Trophoblast cell (in vitro differentiated cells and primary cell): ENCODE measurements around the gene KRTAP3-1.
A peak's percentile ranks its signal among the peaks of the same experiment; 100 is the strongest.

ENCODE experiments used
- DNase-seq, 2 donors: peaks; one replicate each; pipeline ENCODE4 v3.0.0-alpha.2; 2016
- H2AFZ ChIP-seq: 2 replicates; pipeline ENCODE4 v1.6.1; 2013; ENCODE audit warnings: low read length, moderate library complexity, mild to moderate bottlenecking; ENCODE audit not compliant: insufficient read depth, poor library complexity
- H2AK5ac ChIP-seq: 2 replicates; pipeline ENCODE4 v1.6.1; 2013; ENCODE audit warnings: mild to moderate bottlenecking, low read length
- H2BK120ac ChIP-seq: 2 replicates; pipeline ENCODE4 v1.6.1; 2013; ENCODE audit warnings: low read length, mild to moderate bottlenecking, moderate library complexity; ENCODE audit not compliant: insufficient read depth, poor library complexity
- H2BK12ac ChIP-seq: 2 replicates; pipeline ENCODE4 v1.6.1; 2013; ENCODE audit warnings: mild to moderate bottlenecking, low read length, moderate library complexity
- H2BK5ac ChIP-seq: 2 replicates; pipeline ENCODE4 v1.6.1; 2013; ENCODE audit warnings: low read length, low read depth, moderate library complexity, mild to moderate bottlenecking; ENCODE audit not compliant: poor library complexity
- H3K14ac ChIP-seq: 2 replicates; pipeline ENCODE4 v1.6.1; 2013; ENCODE audit warnings: mild to moderate bottlenecking, low read length
- H3K18ac ChIP-seq: 2 replicates; pipeline ENCODE4 v1.6.1; 2013; ENCODE audit warnings: mild to moderate bottlenecking, low read length
- H3K23ac ChIP-seq: 2 replicates; pipeline ENCODE4 v1.6.1; 2013; ENCODE audit warnings: low read length
- H3K27ac ChIP-seq: 2 replicates; pipeline ENCODE4 v1.5.1; 2013; ENCODE audit warnings: low read depth, mild to moderate bottlenecking, inconsistent platforms, low read length, moderate library complexity
- H3K27me3 ChIP-seq: 2 replicates; pipeline ENCODE4 v1.6.1; 2013; ENCODE audit warnings: inconsistent platforms, mild to moderate bottlenecking, low read length, moderate library complexity; ENCODE audit not compliant: insufficient read depth
- H3K36me3 ChIP-seq, 2 experiments: 1 replicate in 1 of 2; 2 replicates in 1 of 2; pipeline ENCODE4 v1.6.1; 2013; ENCODE audit warnings: low read length in 2 of 2, mild to moderate bottlenecking in 2 of 2, moderate library complexity in 1 of 2; ENCODE audit not compliant: insufficient read depth in 2 of 2, control insufficient read depth in 1 of 2
- H3K4ac ChIP-seq: 2 replicates; pipeline ENCODE4 v1.6.1; 2013; ENCODE audit warnings: low read depth, mild to moderate bottlenecking, low read length, moderate library complexity
- H3K4me1 ChIP-seq, 2 experiments: 1 replicate in 1 of 2; 2 replicates in 1 of 2; pipeline ENCODE4 v1.6.1; 2013; ENCODE audit warnings: low read length in 2 of 2, mild to moderate bottlenecking in 2 of 2, moderate library complexity in 1 of 2; ENCODE audit not compliant: insufficient read depth in 2 of 2, control insufficient read depth in 1 of 2
- H3K4me2 ChIP-seq: 2 replicates; pipeline ENCODE4 v1.6.1; 2013; ENCODE audit warnings: inconsistent platforms, mild to moderate bottlenecking, low read length, moderate library complexity
- H3K4me3 ChIP-seq: 2 replicates; pipeline ENCODE4 v1.5.1; 2013; ENCODE audit warnings: mild to moderate bottlenecking, low read depth, low read length, inconsistent platforms
- H3K79me1 ChIP-seq: one replicate; pipeline ENCODE4 v1.6.1; 2013; ENCODE audit warnings: low read length
- H3K79me2 ChIP-seq: 2 replicates; pipeline ENCODE4 v1.6.1; 2013; ENCODE audit warnings: low read length, mild to moderate bottlenecking; ENCODE audit not compliant: control insufficient read depth, insufficient read depth, poor library complexity
- H3K9ac ChIP-seq: 2 replicates; pipeline ENCODE4 v1.6.1; 2013; ENCODE audit warnings: mild to moderate bottlenecking, low read length
- H3K9me3 ChIP-seq: 2 replicates; pipeline ENCODE4 v1.6.1; 2013; ENCODE audit warnings: low read depth, mild to moderate bottlenecking, control low read depth, inconsistent platforms, low read length; ENCODE audit not compliant: insufficient read depth
- H4K12ac ChIP-seq: 2 replicates; pipeline ENCODE4 v1.6.1; 2013; ENCODE audit warnings: low read depth, mild to moderate bottlenecking, low read length, moderate library complexity
- H4K8ac ChIP-seq: 2 replicates; pipeline ENCODE4 v1.6.1; 2013; ENCODE audit warnings: low read depth, mild to moderate bottlenecking, low read length, moderate library complexity
- H4K91ac ChIP-seq: one replicate; pipeline ENCODE4 v1.6.1; 2013; ENCODE audit warnings: low read depth, mild to moderate bottlenecking, low read length, moderate library complexity
- whole genome bisulfite sequencing: extraction: QIAGEN DNeasy Blood & Tissue Kit; methylation state at CpG from one replicate; pipeline ENCODE4 v1.1.7; 2013; ENCODE audit warnings: missing lambda C conversion rate; ENCODE audit not compliant: insufficient read length, insufficient coverage; ENCODE audit errors: extremely low coverage; 5-methylcytosine and 5-hydroxymethylcytosine counted together

KRTAP3-1 gene

DNA sequence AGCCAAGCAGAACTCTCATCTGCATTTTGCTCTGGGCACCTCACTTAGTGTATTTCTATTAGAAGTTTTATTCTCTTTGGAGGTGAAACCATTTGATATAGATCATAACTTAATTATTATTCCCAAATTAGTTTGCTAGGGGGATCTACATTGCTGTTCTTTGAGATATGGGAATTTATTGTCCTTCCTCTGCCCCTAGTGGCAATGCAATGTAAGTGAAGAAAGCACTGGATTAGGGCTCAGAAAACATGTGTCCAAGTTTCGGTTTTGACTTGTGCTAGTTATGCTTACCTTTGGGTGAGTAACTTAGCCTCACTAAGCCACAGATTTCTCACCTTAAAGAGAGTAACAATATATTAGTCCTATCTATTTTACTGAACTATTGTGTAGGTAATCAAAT, 45.1 kb downstream of the KRTAP3-1 start:
- Histone ChIP-seq H2BK120ac (no peak overlapping the region), H3K4me2 (no peak overlapping the region), H3K79me2 (no peaks in the 10 kb centered on the region), H3K4me1 (peaks cover 0 to 5% of the 10 kb centered on the region in 2 experiments), H3K4ac (no peak overlapping the region), H4K91ac (no peak overlapping the region), H3K9ac (no peak overlapping the region), H2AFZ (no peak overlapping the region), H4K12ac (no peak overlapping the region), H3K18ac (no peak overlapping the region), H3K4me3 (no peak overlapping the region), H2AK5ac (no peak overlapping the region), H3K23ac (no peak overlapping the region), H2BK5ac (no peak overlapping the region), H3K27ac (no peak overlapping the region), H3K14ac (no peak overlapping the region), H3K36me3 (no peaks in the 10 kb centered on the region), H3K9me3 (no peaks in the 10 kb centered on the region), H3K79me1 (no peaks in the 10 kb centered on the region), H3K27me3 (no peaks in the 10 kb centered on the region), H4K8ac (no peak overlapping the region), H2BK12ac (no peak overlapping the region)
- no CpG with 5 or more reads among the region's 1 CpG for WGBS
- DNase-seq, result peak in 1 of 2 donors; percentile 55

DNA sequence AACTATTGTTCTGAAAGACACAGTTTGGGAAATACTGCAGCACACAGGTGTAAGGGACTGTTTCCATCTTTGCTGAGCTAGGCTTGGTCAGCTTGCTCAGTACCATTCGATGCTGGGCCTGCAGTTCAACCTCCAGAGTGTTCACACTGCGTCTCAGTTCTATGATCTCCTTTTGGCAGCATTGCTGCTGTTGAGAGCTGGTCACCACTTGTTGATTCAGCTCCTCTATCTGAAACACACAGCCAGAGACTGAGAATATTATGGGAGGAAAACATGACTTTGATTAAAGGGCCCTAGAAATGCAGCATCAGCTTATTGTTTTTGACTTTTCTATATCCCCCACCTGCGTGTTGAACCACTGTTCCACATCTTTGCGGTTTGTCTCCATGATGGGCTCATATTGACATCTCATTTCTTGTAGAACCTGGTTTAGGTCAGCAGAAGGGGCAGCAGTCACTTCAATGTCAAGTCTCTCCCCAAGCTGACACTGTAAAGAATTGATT, 46.8 kb downstream of the KRTAP3-1 start:
- no peak overlapping the region for H3K4me2 ChIP-seq
- H2BK5ac ChIP-seq, result no peak overlapping the region
- no peaks in the 10 kb centered on the region for H3K27me3 ChIP-seq
- no peak overlapping the region for H4K8ac ChIP-seq
- H3K27ac ChIP-seq, result no peak overlapping the region
- H2BK120ac ChIP-seq, result no peak overlapping the region
- H3K9ac ChIP-seq, result no peak overlapping the region
- H2AK5ac ChIP-seq, result no peak overlapping the region
- no peak overlapping the region for H3K23ac ChIP-seq
- H3K4ac ChIP-seq, result no peak overlapping the region
- no peak overlapping the region for H2AFZ ChIP-seq
- no peak overlapping the region for H3K18ac ChIP-seq
- no peaks in the 10 kb centered on the region for H3K36me3 ChIP-seq
- H3K9me3 ChIP-seq, result no peaks in the 10 kb centered on the region
- no peak overlapping the region for H3K4me3 ChIP-seq
- no CpG with 5 or more reads among the region's 4 CpGs for WGBS
- no peak overlapping the region for H2BK12ac ChIP-seq
- DNase-seq, result no peak
- no peak overlapping the region for H4K12ac ChIP-seq
- H3K4me1 ChIP-seq, result peaks cover 4 to 10% of the 10 kb centered on the region in 2 experiments
- peaks cover 4% of the 10 kb centered on the region for H3K79me1 ChIP-seq
- H3K14ac ChIP-seq, result no peak overlapping the region
- H4K91ac ChIP-seq, result no peak overlapping the region
- H3K79me2 ChIP-seq, result no peaks in the 10 kb centered on the region

DNA sequence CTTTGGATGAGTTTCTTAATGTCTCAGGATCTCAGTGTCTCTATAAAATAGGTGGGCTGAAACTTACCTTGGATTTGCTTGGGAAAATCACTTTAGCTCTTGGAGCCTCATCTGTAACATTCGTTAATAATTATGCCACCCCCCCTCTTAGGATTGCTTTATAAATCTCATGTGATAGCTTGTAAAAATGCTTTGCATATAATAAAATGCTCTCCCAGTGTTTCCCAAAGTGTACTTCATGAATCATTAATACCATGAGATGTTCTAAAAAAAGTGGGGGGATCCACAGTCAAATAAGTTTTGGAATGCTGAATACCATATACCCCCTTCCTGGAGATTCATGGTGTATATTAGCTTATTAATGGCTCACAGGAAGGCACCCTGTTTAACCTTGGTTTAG, 47.3 kb downstream of the KRTAP3-1 start:
- Histone ChIP-seq H3K18ac (no peak overlapping the region), H3K23ac (no peak overlapping the region), H2BK120ac (no peak overlapping the region), H3K79me1 (peaks cover 4% of the 10 kb centered on the region), H3K27ac (no peak overlapping the region), H4K12ac (no peak overlapping the region), H3K4me1 (peaks cover 6 to 11% of the 10 kb centered on the region in 2 experiments), H3K79me2 (no peaks in the 10 kb centered on the region), H2BK5ac (no peak overlapping the region), H3K36me3 (no peaks in the 10 kb centered on the region), H2BK12ac (no peak overlapping the region), H3K14ac (no peak overlapping the region), H4K8ac (no peak overlapping the region), H3K4me2 (no peak overlapping the region), H3K27me3 (no peaks in the 10 kb centered on the region), H3K9ac (no peak overlapping the region), H3K9me3 (no peaks in the 10 kb centered on the region), H3K4me3 (no peak overlapping the region), H2AK5ac (no peak overlapping the region), H3K4ac (no peak overlapping the region), H4K91ac (no peak overlapping the region), H2AFZ (no peak overlapping the region)
- no CpG with 5 or more reads among the region's 1 CpG for WGBS
- DNase-seq, result no peak

DNA sequence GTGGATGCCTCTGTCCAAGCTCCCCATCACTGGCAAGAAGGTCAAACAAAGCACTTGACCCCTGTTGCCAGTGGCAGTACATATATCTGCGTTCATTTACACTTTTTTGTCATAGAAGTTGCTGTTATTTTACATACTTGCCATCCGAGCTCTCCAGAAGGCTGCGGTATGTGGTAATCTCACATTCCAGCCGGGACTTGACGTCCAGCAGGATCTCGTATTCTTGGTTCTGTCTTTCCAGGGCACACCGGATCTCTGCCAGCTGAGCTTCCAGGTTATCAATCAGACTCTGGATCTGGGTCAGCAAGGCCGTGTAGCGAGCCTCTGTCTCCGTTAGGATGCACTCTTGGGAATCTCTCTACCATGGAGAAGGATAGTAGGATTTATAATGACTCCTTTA, 48.8 kb downstream of the KRTAP3-1 start:
- H3K23ac ChIP-seq, result no peak overlapping the region
- WGBS, result no CpG with 5 or more reads among the region's 10 CpGs
- H2BK5ac ChIP-seq, result no peak overlapping the region
- no peak overlapping the region for H2AFZ ChIP-seq
- H3K27me3 ChIP-seq, result no peaks in the 10 kb centered on the region
- DNase-seq, result peak; percentile 49 to 71
- H3K36me3 ChIP-seq, result no peaks in the 10 kb centered on the region
- H3K9ac ChIP-seq, result no peak overlapping the region
- H2BK12ac ChIP-seq, result no peak overlapping the region
- no peaks in the 10 kb centered on the region for H3K9me3 ChIP-seq
- peaks cover 8% of the 10 kb centered on the region for H3K79me1 ChIP-seq
- H4K12ac ChIP-seq, result no peak overlapping the region
- H4K8ac ChIP-seq, result no peak overlapping the region
- no peak overlapping the region for H3K14ac ChIP-seq
- H3K4me2 ChIP-seq, result no peak overlapping the region
- H2AK5ac ChIP-seq, result no peak overlapping the region
- H2BK120ac ChIP-seq, result no peak overlapping the region
- H4K91ac ChIP-seq, result peak overlapping the region; percentile 39
- H3K4me1 ChIP-seq, result peaks cover 7 to 14% of the 10 kb centered on the region in 2 experiments
- H3K27ac ChIP-seq, result no peak overlapping the region
- no peaks in the 10 kb centered on the region for H3K79me2 ChIP-seq
- no peak overlapping the region for H3K4me3 ChIP-seq
- H3K18ac ChIP-seq, result no peak overlapping the region
- no peak overlapping the region for H3K4ac ChIP-seq
